GM19452 (cell line): ENCODE data around the gene SPATA24.
A peak's percentile ranks its signal among the peaks of the same experiment; 100 is the strongest.
"Not testable (repeated sequence)": the region's sequence is repeated elsewhere in the genome, so short reads cannot be mapped to it uniquely, and the experiment has no call there.

Source experiments
- ATAC-seq: cut with Tn5 transposase; IDR thresholded peaks from one replicate; pipeline ENCODE4 v1.9.1; 2021; ENCODE audit not compliant: unreplicated experiment

The SPATA24 gene, protein sequence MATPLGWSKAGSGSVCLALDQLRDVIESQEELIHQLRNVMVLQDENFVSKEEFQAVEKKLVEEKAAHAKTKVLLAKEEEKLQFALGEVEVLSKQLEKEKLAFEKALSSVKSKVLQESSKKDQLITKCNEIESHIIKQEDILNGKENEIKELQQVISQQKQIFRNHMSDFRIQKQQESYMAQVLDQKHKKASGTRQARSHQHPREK

GRCh38 chr5:139403787-139404483 lies at the start of gene SPATA24:
SPATA24 (minus strand) TSS chr5:139404089; CDS start chr5:139404060, 29 bp downstream.
- peak; percentile 87 for ATAC-seq

- no peak for ATAC-seq
Measured at GRCh38 chr5:139451878-139452660, 48.2 kb upstream of the SPATA24 start.

DNA sequence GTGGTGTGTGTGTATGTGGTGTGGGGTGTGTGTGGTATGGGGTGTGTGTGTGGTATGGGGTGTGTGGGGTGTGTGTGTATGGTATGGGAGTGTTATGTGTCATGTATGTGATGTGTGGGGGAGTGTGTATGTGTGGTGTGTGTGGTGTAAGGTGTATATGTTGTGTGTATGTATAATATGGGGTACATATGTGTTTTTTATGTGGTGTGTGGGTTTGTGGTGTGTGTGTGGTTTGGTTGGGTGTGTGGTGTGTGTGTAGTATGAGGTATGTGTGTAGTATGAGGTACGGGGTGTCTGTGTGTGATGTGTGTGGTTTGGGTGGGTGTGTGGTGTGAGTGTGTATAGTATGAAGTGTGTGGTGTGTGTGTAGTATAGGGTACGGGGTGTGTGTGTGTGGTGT lies 47.3 kb upstream of the SPATA24 start:
- ATAC-seq = no peak

DNA sequence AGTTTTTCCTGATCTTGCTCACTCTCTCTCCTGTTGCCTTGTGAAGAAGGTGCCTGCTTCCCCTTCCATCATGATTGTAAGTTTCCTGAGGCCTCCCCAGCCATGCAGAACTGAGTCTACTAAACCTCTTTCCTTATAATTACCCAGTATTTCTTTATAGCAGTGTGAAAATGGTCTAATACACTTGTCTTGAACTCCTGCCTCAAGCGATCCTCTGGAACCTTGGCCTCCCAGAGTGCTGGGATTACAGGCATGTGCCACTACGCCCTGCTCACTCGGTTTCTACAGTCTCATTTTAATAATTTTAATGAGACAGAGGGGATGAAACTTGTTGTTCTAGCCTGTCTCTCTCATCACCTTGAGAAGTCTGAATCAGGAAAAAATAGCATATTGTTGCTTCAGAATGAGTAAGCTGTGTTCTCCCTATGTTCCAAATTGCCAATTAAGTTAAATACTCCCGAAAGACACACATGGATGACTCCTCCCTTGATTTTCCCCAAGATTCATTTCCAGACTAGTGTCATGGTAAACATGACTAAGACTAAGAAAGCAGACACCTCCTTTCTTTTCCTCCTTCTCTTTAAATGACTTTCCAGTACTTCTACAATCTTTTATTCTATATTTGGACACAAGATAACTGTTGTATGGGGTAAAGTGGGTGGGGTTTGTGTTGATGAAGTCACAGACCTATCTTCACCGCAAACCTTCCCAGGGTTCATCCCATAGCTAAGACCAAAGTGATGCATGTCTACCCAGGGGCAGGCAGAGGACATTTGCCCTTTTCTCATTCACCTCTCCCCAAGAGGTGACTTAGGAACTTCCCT lies 43.3 kb upstream of the SPATA24 start:
- ATAC-seq = peak; percentile 60

GRCh38 chr5:139445325-139446170 lies 41.7 kb upstream of the SPATA24 start:
- ATAC-seq = no peak

- ATAC-seq = no peak
Measured at GRCh38 chr5:139443831-139444453, 40.1 kb upstream of the SPATA24 start.

- not testable (repeated sequence) for ATAC-seq
Measured at GRCh38 chr5:139440416-139440815, 36.5 kb upstream of the SPATA24 start.

- ATAC-seq = peak; percentile 91
Measured at GRCh38 chr5:139439013-139439903, 35.4 kb upstream of the SPATA24 start, which contains the start of gene DNAJC18. DNAJC18 (minus strand) TSS chr5:139439525; CDS start chr5:139439445, 80 bp downstream.

- no peak for ATAC-seq
Measured at GRCh38 chr5:139438707-139439012, 34.8 kb upstream of the SPATA24 start.

GRCh38 chr5:139435676-139436075 lies 31.8 kb upstream of the SPATA24 start:
- ATAC-seq = no peak

DNA sequence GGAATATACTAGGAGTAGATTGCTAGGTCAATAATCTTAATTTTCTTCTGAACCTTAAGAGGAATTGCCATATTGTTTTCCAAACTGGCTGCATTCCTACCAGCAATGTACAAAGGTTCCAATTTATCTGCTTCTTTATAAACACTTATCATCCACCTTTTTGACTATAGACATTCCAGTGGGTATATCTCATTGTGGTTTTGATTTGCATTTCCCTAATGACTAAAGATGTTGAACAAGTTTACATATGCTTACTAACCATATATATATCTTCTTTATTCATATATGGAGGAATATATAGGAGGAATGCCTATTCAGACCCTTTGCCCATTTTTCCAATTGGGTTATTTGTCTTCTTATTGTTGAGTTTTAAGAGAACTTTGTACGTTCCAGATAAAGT lies 27.8 kb upstream of the SPATA24 start:
- ATAC-seq = no peak

DNA sequence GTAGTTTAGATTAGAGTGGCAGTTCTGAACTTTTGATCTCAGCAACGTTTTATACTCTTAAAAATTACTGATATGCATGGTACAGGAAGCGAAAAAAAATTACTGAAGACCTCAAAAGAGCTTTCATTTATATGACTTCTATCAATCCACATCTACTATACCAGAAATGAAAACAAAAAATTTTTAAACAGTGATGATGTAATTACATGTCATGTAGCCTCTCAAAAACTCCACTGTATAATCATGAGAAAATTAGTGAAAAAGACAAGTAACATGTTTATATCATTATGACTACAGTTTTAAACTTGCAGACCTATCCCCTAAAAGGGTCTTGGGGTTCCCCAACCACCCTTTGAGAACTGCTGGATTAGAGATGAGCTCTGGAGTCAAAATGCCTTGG lies 26.1 kb upstream of the SPATA24 start:
- ATAC-seq = no peak

DNA sequence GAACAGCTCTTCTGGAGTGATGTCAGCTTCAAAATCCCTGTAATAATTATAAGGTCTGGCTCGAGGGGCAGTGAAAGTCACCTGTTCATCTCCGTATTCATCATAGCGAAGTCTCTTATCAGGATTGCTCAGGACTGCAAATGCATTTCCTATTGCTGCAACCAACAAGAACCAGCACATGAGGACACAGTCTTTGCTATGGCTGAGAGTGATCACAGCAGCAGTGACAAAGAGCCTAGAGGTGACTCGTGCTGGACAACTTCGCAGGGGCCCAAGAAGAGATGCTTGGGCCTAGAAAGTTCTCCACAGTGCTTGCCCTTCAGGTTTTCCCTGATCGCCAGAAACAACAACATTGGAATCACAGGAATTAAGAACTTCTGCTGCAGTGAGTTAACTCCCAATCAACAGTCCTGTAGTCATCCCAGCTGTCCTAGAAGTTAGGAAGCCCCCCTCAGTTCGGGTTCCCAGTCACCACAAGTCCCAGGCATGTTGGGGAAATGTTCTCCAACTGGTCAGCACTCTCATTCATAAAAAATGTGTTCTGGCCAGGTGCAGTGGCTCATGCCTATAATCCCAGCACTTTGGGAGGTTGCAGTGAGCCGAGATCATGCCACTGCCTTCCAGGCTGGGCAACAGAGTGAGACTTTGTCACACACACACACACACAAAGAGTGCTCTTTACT lies 22.5 kb upstream of the SPATA24 start:
- ATAC-seq = no peak

GRCh38 chr5:139425497-139425896 lies 21.6 kb upstream of the SPATA24 start:
- ATAC-seq = no peak

DNA sequence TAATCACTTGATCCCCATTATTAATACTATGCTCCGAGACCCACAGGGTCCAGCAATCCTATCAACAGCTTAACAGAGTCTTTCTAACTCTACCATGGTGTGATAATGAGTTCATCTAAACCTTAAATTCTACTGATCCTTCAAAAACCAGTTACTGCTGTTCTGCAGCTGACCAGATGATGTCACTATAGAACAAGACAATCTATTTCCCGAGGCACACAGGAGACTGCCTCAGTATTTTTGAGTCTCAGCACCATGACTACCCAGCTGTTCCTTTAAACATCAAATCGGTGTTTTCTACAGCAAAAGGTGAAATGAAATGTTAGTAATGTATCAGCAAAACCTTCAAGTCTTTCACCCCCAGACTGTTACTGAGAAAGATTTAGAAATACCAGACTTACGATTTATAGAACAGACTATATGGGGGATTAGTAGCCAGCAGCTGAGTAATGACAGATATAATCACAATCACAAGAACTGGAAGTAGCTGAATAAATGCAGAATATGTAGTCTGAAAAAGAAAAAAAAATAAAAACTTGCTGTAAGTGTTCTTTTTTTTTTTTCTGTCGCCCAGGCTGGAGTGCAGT lies 18.5 kb upstream of the SPATA24 start:
- no peak for ATAC-seq

GRCh38 chr5:139419226-139420192 lies 15.6 kb upstream of the SPATA24 start:
- no peak for ATAC-seq

- ATAC-seq = no peak
Measured at GRCh38 chr5:139418793-139419192, 14.9 kb upstream of the SPATA24 start.
